H9 (cell line): ENCODE results near the gene ENOX1. TPM values are rescaled to one million over a fixed set of nuclear protein-coding genes. Genes with fewer than 3 reads are reported as not detected.

ENCODE experiments used
- DNase-seq: peaks from one replicate; pipeline ENCODE4 v3.0.0-alpha.2; 2017
- H2AFZ ChIP-seq: one replicate; pipeline ENCODE4 v1.6.1; 2013; ENCODE audit warnings: mild to moderate bottlenecking, low read length, control low read depth, moderate library complexity
- H2AK5ac ChIP-seq: 2 replicates; pipeline ENCODE4 v1.6.1; 2013; ENCODE audit warnings: low read length, control low read depth, mixed read lengths; ENCODE audit not compliant: insufficient read length
- H2BK120ac ChIP-seq: one replicate; pipeline ENCODE4 v1.6.1; 2013; ENCODE audit warnings: low read depth, mild to moderate bottlenecking, low read length, control low read depth, inconsistent platforms; ENCODE audit not compliant: poor library complexity, severe bottlenecking
- H2BK12ac ChIP-seq: 2 replicates; pipeline ENCODE4 v1.6.1; 2013; ENCODE audit warnings: low read length, control low read depth, mixed read lengths, low read depth; ENCODE audit not compliant: insufficient read length
- H2BK15ac ChIP-seq: 2 replicates; pipeline ENCODE4 v1.6.1; 2013; ENCODE audit warnings: low read depth, low read length, control low read depth
- H2BK20ac ChIP-seq: one replicate; pipeline ENCODE4 v1.6.1; 2013; ENCODE audit warnings: low read depth, mild to moderate bottlenecking, low read length, control low read depth, inconsistent platforms; ENCODE audit not compliant: poor library complexity, severe bottlenecking
- H2BK5ac ChIP-seq: 2 replicates; pipeline ENCODE4 v1.6.1; 2013; ENCODE audit warnings: low read length, control low read depth, mixed read lengths; ENCODE audit not compliant: insufficient read length
- H3K14ac ChIP-seq: 2 replicates; pipeline ENCODE4 v1.6.1; 2013; ENCODE audit warnings: low read length, control low read depth; ENCODE audit not compliant: insufficient read depth
- H3K18ac ChIP-seq: 2 replicates; pipeline ENCODE4 v1.6.1; 2013; ENCODE audit warnings: low read depth, mild to moderate bottlenecking, mixed read lengths, low read length, control low read depth; ENCODE audit not compliant: insufficient read length
- H3K23ac ChIP-seq: 2 replicates; pipeline ENCODE4 v1.6.1; 2013; ENCODE audit warnings: low read length, control low read depth, mixed read lengths, low read depth; ENCODE audit not compliant: insufficient read length
- H3K23me2 ChIP-seq: 2 replicates; pipeline ENCODE4 v1.6.1; 2013; ENCODE audit warnings: low read depth, mild to moderate bottlenecking, mixed read lengths, low read length, control low read depth; ENCODE audit not compliant: insufficient read length, poor library complexity, severe bottlenecking
- H3K27ac ChIP-seq: 2 replicates; pipeline ENCODE4 v1.5.1; 2013; ENCODE audit warnings: low read length, control low read depth, mixed read lengths, low read depth; ENCODE audit not compliant: insufficient read length
- H3K27me3 ChIP-seq: 2 replicates; pipeline ENCODE4 v1.6.1; 2013; ENCODE audit warnings: low read length, control low read depth, inconsistent platforms; ENCODE audit not compliant: insufficient read depth
- H3K4ac ChIP-seq: 2 replicates; pipeline ENCODE4 v1.6.1; 2013; ENCODE audit warnings: low read depth, mild to moderate bottlenecking, control low read depth, inconsistent platforms, low read length, moderate library complexity
- H3K4me1 ChIP-seq: 2 replicates; pipeline ENCODE4 v1.6.1; 2013; ENCODE audit warnings: low read length, control low read depth, inconsistent platforms; ENCODE audit not compliant: insufficient read depth
- H3K4me2 ChIP-seq: 2 replicates; pipeline ENCODE4 v1.6.1; 2013; ENCODE audit warnings: low read length, control low read depth, mixed read lengths; ENCODE audit not compliant: insufficient read length, insufficient read depth
- H3K56ac ChIP-seq: 2 replicates; pipeline ENCODE4 v1.6.1; 2013; ENCODE audit warnings: low read depth, mild to moderate bottlenecking, mixed read lengths, low read length, control low read depth; ENCODE audit not compliant: insufficient read length
- H3K79me1 ChIP-seq: 2 replicates; pipeline ENCODE4 v1.6.1; 2013; ENCODE audit warnings: low read depth, mild to moderate bottlenecking, moderate library complexity, low read length, control low read depth, inconsistent platforms; ENCODE audit not compliant: insufficient read depth, poor library complexity, severe bottlenecking
- H3K79me2 ChIP-seq: 2 replicates; pipeline ENCODE4 v1.6.1; 2013; ENCODE audit warnings: low read length, control low read depth, inconsistent platforms; ENCODE audit not compliant: insufficient read depth
- H3K9ac ChIP-seq: 2 replicates; pipeline ENCODE4 v1.6.1; 2013; ENCODE audit warnings: low read length, control low read depth, mixed read lengths; ENCODE audit not compliant: insufficient read length; ENCODE audit errors: extremely low read depth
- H3K9me3 ChIP-seq: one replicate; pipeline ENCODE4 v1.6.1; 2013; ENCODE audit warnings: low read depth, low read length, inconsistent platforms; ENCODE audit not compliant: control insufficient read depth
- H3T11ph ChIP-seq: one replicate; pipeline ENCODE4 v1.6.1; 2013; ENCODE audit warnings: mild to moderate bottlenecking, low read length, control low read depth, inconsistent platforms
- H4K20me1 ChIP-seq: one replicate; pipeline ENCODE4 v1.6.1; 2013; ENCODE audit not compliant: control insufficient read depth, insufficient read length, insufficient read depth
- H4K5ac ChIP-seq: 2 replicates; pipeline ENCODE4 v1.6.1; 2013; ENCODE audit warnings: low read depth, mild to moderate bottlenecking, mixed read lengths, low read length, control low read depth; ENCODE audit not compliant: insufficient read length
- H4K8ac ChIP-seq: replicated peaks from 2 replicates; pipeline ENCODE4 v1.6.1; 2013; ENCODE audit warnings: low read length, control low read depth, mixed read lengths, low read depth; ENCODE audit not compliant: insufficient read length
- H4K91ac ChIP-seq: 2 replicates; pipeline ENCODE4 v1.6.1; 2013; ENCODE audit warnings: low read depth, mild to moderate bottlenecking, moderate library complexity, mixed read lengths, low read length, control low read depth; ENCODE audit not compliant: insufficient read length
- H3K27ac Mint-ChIP-seq, 3 experiments: 2 replicates in 2 of 3; 3 replicates in 1 of 3; pipeline ENCODE4 v1.8.0; 2020 to 2021; ENCODE audit warnings: mixed read lengths in 3 of 3, mild to moderate bottlenecking in 1 of 3, moderate library complexity in 1 of 3
- H3K27me3 Mint-ChIP-seq: 2 replicates; pipeline ENCODE4 v1.8.0; 2021; ENCODE audit warnings: low read depth, mild to moderate bottlenecking, moderate library complexity, mixed read lengths
- H3K36me3 Mint-ChIP-seq, 3 experiments: 2 replicates in 2 of 3; 3 replicates in 1 of 3; pipeline ENCODE4 v1.8.0; 2020 to 2021; ENCODE audit warnings: low read depth in 3 of 3, mixed read lengths in 3 of 3; ENCODE audit not compliant: insufficient read depth in 1 of 3
- H3K4me1 Mint-ChIP-seq, 2 experiments: 2 replicates each; pipeline ENCODE4 v1.8.0; 2020; ENCODE audit warnings: mixed read lengths in 2 of 2
- H3K4me3 Mint-ChIP-seq, 2 experiments: 2 replicates in 1 of 2; 3 replicates in 1 of 2; pipeline ENCODE4 v1.8.0; 2020 to 2021; ENCODE audit warnings: mild to moderate bottlenecking in 2 of 2, mixed read lengths in 2 of 2, moderate library complexity in 1 of 2
- H3K9me3 Mint-ChIP-seq, 2 experiments: 2 replicates in 1 of 2; 3 replicates in 1 of 2; pipeline ENCODE4 v1.8.0; 2020; ENCODE audit warnings: mild to moderate bottlenecking in 2 of 2, mixed read lengths in 2 of 2, moderate library complexity in 1 of 2
- CTCF ChIP-seq: fragments of 200-600 bp; sonication (generic); conservative IDR thresholded peaks from 3 replicates; pipeline ENCODE4 v1.8.0; 2021; ENCODE audit warnings: antibody characterized with exemption, mild to moderate bottlenecking
- WGBS: extraction: QIAGEN DNeasy Blood & Tissue Kit; methylation state at CpG from one replicate; pipeline ENCODE4 v1.1.7; 2013; ENCODE audit warnings: missing lambda C conversion rate, low lambda C conversion rate, mixed read lengths; ENCODE audit not compliant: insufficient read length; ENCODE audit errors: extremely low coverage; 5-methylcytosine and 5-hydroxymethylcytosine counted together
- total RNA-seq: library from RNA; stranded (reverse); gene quantifications from 2 replicates; pipeline ENCODE4 v1.2.1, GENCODE V29; 2021

ENOX1 gene
- total RNA-seq, 1 experiment from 2014 or later: 0.24 TPM

DNA sequence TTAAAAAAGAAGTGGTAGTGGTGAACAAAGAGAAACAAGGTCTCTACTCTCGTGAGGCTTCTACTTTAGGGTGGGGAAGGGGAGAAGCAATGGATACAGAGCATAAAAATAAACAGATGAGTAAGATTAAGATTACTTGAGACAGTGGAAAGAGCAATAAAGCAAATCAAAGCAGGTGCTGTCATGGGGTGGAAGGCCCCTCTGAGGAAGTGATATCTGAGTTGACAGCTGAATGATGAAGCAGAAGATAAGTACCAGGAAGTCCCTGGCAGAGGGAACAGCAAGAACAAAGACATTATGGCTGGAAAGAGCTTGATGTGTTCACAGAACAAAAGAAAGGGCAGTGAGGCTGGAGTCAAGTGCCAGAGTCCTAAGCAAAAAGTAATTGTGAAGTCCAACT is 221.8 kb downstream of the ENOX1 start:
- no CpG with 5 or more reads among the region's 1 CpG for WGBS
- H2AFZ ChIP-seq: no peak overlapping the region

More for the DNA sequence above, 221.8 kb downstream of the ENOX1 start:
- H4K8ac ChIP-seq: no peak overlapping the region
- H3K14ac ChIP-seq: no peak overlapping the region
- no peak overlapping the region for H2AK5ac ChIP-seq
- no peak overlapping the region for H3K56ac ChIP-seq
- no peak overlapping the region for H3K9ac ChIP-seq
- no peak overlapping the region for H2BK20ac ChIP-seq
- no peaks in the 10 kb centered on the region for H3K9me3 ChIP-seq
- H3K23ac ChIP-seq: no peak overlapping the region
- no peaks in the 10 kb centered on the region for H3K27me3 Mint-ChIP-seq
- no peaks in the 10 kb centered on the region for H3K9me3 Mint-ChIP-seq
- TF ChIP-seq CTCF: no peak
- no peaks in the 10 kb centered on the region for H3K4me1 ChIP-seq
- H3K23me2 ChIP-seq: no peaks in the 10 kb centered on the region
- DNase-seq: no peak
- H3K27ac ChIP-seq: no peak overlapping the region
- H3K4me3 Mint-ChIP-seq: no peak overlapping the region
- H4K5ac ChIP-seq: no peak overlapping the region
- no peaks in the 10 kb centered on the region for H3K79me1 ChIP-seq
- H2BK120ac ChIP-seq: peak overlapping the region; percentile 5
- H3K27ac Mint-ChIP-seq: no peak overlapping the region
- no peak overlapping the region for H4K91ac ChIP-seq
- no peak overlapping the region for H2BK5ac ChIP-seq
- no peak overlapping the region for H2BK15ac ChIP-seq
- no peaks in the 10 kb centered on the region for H3K27me3 ChIP-seq
- no peak overlapping the region for H3K18ac ChIP-seq
- H3K4me2 ChIP-seq: no peak overlapping the region
- H2BK12ac ChIP-seq: no peak overlapping the region
- peaks cover 2 to 3% of the 10 kb centered on the region in 2 experiments; a peak in 1 of 4 replicates for H3K4me1 Mint-ChIP-seq
- H4K20me1 ChIP-seq: no peaks in the 10 kb centered on the region
- H3K36me3 Mint-ChIP-seq: no peaks in the 10 kb centered on the region
- H3K79me2 ChIP-seq: no peaks in the 10 kb centered on the region
- H3T11ph ChIP-seq: no peak overlapping the region
- H3K4ac ChIP-seq: no peak overlapping the region
